HepG2 (cell line): ENCODE data around the gene SIK3. TPM values are rescaled to one million over a fixed set of nuclear protein-coding genes. Genes with fewer than 3 reads are reported as not detected.

Experiments
- ATAC-seq: fragments of 200-7000 bp; cut with Tn5 transposase; 3 replicates; pipeline ENCODE4 v1.9.1; 2020; ENCODE audit warnings: mild to moderate bottlenecking, moderate library complexity
- BruUV-seq: library from RNA; stranded (reverse); fragments of 400-500 nt; replicated peaks from 2 replicates; lab custom pipeline; 2021; lab: Mats Ljungman, UMichigan
- CTCF ChIA-PET: fragments of 300-600 bp; formaldehyde crosslinking; extraction: SDS; loops from one replicate; lab custom pipeline; 2021; ENCODE audit warnings: low total read pairs, inconsistent platforms, low intra/inter-chr PET ratio; lab: Yijun Ruan, JAX
- POLR2A ChIA-PET: fragments of 350-600 bp; sonication (Branson Sonifier 250); formaldehyde crosslinking; loops from one replicate; lab custom pipeline; 2020; ENCODE audit warnings: antibody characterized with exemption, inconsistent platforms; lab: Yijun Ruan, JAX
- DNase-seq: peaks from one replicate; pipeline ENCODE4 v3.0.0-alpha.2; 2015; ENCODE audit warnings: low spot score
- FAIRE-seq: peaks from 3 replicates; lab custom pipeline; 2011; peaks lifted over from hg19 to GRCh38; lab: Jason Lieb, UNC
- H2AFZ ChIP-seq: one replicate; pipeline ENCODE4 v1.6.1; 2011; ENCODE audit warnings: low read length, inconsistent platforms
- H3K27ac ChIP-seq: fragments of 300-600 bp; 3 replicates; pipeline ENCODE4 v1.8.0; 2011; ENCODE audit warnings: mixed run types, mild to moderate bottlenecking, mixed read lengths, low read length, inconsistent platforms; ENCODE audit not compliant: insufficient read depth; ENCODE audit errors: extremely low read length
- H3K27me3 ChIP-seq, 2 experiments: fragments of 200-600 bp in 1 of 2; 2 replicates in 1 of 2; 3 replicates in 1 of 2; pipeline versions ENCODE4 v1.6.0 to v1.8.0; 2011; ENCODE audit warnings: low read length in 2 of 2, mild to moderate bottlenecking in 2 of 2, moderate library complexity in 2 of 2, inconsistent platforms in 1 of 2; ENCODE audit not compliant: insufficient read depth in 2 of 2, control insufficient read depth in 1 of 2
- H3K36me3 ChIP-seq, 2 experiments: fragments of 200-600 bp in 1 of 2; replicated peaks in 1 of 2; 2 replicates in 1 of 2; 3 replicates in 1 of 2; pipeline versions ENCODE4 v1.5.1 to v1.8.0; 2011; ENCODE audit warnings: low read length in 2 of 2, inconsistent platforms in 1 of 2; ENCODE audit not compliant: insufficient read depth in 2 of 2, control insufficient read depth in 1 of 2
- H3K4me1 ChIP-seq: 2 replicates; pipeline ENCODE4 v1.5.1; 2012; ENCODE audit warnings: low read length, inconsistent platforms; ENCODE audit not compliant: insufficient read depth
- H3K4me2 ChIP-seq: 2 replicates; pipeline ENCODE4 v1.6.0; 2011; ENCODE audit warnings: low read depth, low read length, inconsistent platforms
- H3K4me3 ChIP-seq, 3 experiments: fragments of 200-600 bp in 1 of 3; sonication (generic), shearing (Covaris generic) in 1 of 3; replicated peaks in 1 of 3; 2 replicates each; pipeline ENCODE4 v1.5.1; 2011 to 2016; ENCODE audit warnings: low read length in 3 of 3, inconsistent platforms in 2 of 3, low read depth in 2 of 3, mild to moderate bottlenecking in 2 of 3, control low read depth in 1 of 3, mixed read lengths in 1 of 3; ENCODE audit not compliant: insufficient read depth in 1 of 3
- H3K79me2 ChIP-seq: one replicate; pipeline ENCODE4 v1.6.1; 2011; ENCODE audit warnings: low read length, inconsistent platforms; ENCODE audit not compliant: insufficient read depth
- H3K9ac ChIP-seq: 2 replicates; pipeline ENCODE4 v1.6.0; 2011; ENCODE audit warnings: mild to moderate bottlenecking, low read depth, low read length, inconsistent platforms; ENCODE audit not compliant: insufficient read depth
- H3K9me3 ChIP-seq: 2 replicates; pipeline ENCODE4 v1.5.1; 2012; ENCODE audit warnings: mild to moderate bottlenecking, low read length
- H4K20me1 ChIP-seq: 2 replicates; pipeline ENCODE4 v1.6.0; 2011; ENCODE audit warnings: inconsistent platforms, mild to moderate bottlenecking, low read length, moderate library complexity; ENCODE audit not compliant: insufficient read depth
- CEBPB ChIP-seq: IDR thresholded peaks from 2 replicates; pipeline ENCODE4 v1.6.1; 2011; ENCODE audit warnings: low read depth, low read length, improper control_type of control experiment, borderline replicate concordance
- SMYD3 ChIP-seq: sonication (generic); formaldehyde crosslinking; IDR thresholded peaks from 2 replicates; pipeline ENCODE4 v1.8.1; 2023; ENCODE audit warnings: mild to moderate bottlenecking, missing genetic modification reagents
- WGBS: methylation state at CpG from one replicate; pipeline ENCODE4 v1.1.6; 2017; ENCODE audit warnings: low lambda C conversion rate; 5-methylcytosine and 5-hydroxymethylcytosine counted together
- in situ Hi-C: cut with HindIII; loops from 2 replicates; pipeline ENCODE4 v1.10.0; 2017; ENCODE audit warnings: low pct_unique_long_range_greater_than_20kb; ENCODE audit not compliant: extremely low pct_ligation_motif_present
- intact Hi-C: fragments of 100-400 bp; cut with micrococcal nuclease; formaldehyde crosslinking; loops from one replicate; pipeline ENCODE4 v1.10.0; 2022; ENCODE audit not compliant: unreplicated experiment
- polyA plus RNA-seq, 8 experiments: library from polyadenylated mRNA; depleted of rRNA in 3 of 8; stranded (reverse) in 7 of 8; unstranded in 1 of 8; fragments of >200 nt; fragmentation: Illumina TruSeq in 4 of 8; extraction: Trizol in 4 of 8; gene quantifications; 2 replicates each; pipeline versions ENCODE4 v1.2.1 to v1.2.3, GENCODE V29; 2011 to 2016; ENCODE audit warnings: low read depth in 4 of 8, missing spikeins in 1 of 8, mixed read lengths in 1 of 8; ENCODE audit not compliant: insufficient read depth in 1 of 8
- total RNA-seq, 5 experiments: library from RNA; depleted of rRNA; stranded (reverse); fragments of >200 nt; fragmentation: Illumina TruSeq; extraction: Trizol; gene quantifications; 2 replicates each; pipeline ENCODE4 v1.2.3, GENCODE V29; 2016; ENCODE audit warnings: low read depth in 1 of 5
- TF ChIP-seq, protein P1 (sequence below): sonication (generic); formaldehyde crosslinking; IDR thresholded peaks from 2 replicates; pipeline ENCODE4 v1.4.0; 2020; ENCODE audit warnings: missing genetic modification reagents
- TF ChIP-seq, protein P2 (sequence below): sonication (generic); formaldehyde crosslinking; IDR thresholded peaks from 2 replicates; pipeline ENCODE4 v1.5.0; 2020; ENCODE audit warnings: mild to moderate bottlenecking, missing genetic modification reagents

Gene SIK3
- total and polyA plus RNA-seq, 2 of the 13 experiments (the other 11 are each of a cell fraction or from before 2014, with no cell fraction given): 5.7 to 9.8 TPM

DNA sequence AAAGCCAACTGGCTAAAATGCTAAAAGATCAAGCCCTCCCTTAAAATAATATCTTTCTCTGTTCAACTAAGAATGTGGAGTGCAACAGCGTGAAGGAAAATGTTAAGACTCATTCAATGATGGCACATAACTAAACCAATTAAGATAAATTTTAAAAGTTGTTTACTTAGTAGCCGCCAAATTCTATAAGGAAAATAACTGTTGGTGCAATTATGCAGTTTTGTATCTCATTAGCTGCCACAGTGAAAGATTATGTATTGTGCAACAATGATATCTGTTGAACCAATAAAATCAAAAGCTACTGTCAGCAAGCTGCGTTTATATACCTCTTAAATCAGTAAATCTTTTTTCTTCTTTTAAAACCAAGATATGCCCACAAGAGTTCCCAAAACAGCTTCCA lies 55.5 kb downstream of the SIK3 start:
- TF ChIP-seq CEBPB (peak; percentile 55; the same call in 1 of the 2 replicates), SMYD3 (CRISPR knock-in tag) (no peak)
- TF ChIP-seq, protein P1, sequence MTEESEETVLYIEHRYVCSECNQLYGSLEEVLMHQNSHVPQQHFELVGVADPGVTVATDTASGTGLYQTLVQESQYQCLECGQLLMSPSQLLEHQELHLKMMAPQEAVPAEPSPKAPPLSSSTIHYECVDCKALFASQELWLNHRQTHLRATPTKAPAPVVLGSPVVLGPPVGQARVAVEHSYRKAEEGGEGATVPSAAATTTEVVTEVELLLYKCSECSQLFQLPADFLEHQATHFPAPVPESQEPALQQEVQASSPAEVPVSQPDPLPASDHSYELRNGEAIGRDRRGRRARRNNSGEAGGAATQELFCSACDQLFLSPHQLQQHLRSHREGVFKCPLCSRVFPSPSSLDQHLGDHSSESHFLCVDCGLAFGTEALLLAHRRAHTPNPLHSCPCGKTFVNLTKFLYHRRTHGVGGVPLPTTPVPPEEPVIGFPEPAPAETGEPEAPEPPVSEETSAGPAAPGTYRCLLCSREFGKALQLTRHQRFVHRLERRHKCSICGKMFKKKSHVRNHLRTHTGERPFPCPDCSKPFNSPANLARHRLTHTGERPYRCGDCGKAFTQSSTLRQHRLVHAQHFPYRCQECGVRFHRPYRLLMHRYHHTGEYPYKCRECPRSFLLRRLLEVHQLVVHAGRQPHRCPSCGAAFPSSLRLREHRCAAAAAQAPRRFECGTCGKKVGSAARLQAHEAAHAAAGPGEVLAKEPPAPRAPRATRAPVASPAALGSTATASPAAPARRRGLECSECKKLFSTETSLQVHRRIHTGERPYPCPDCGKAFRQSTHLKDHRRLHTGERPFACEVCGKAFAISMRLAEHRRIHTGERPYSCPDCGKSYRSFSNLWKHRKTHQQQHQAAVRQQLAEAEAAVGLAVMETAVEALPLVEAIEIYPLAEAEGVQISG: no peak
- TF ChIP-seq, protein P2, sequence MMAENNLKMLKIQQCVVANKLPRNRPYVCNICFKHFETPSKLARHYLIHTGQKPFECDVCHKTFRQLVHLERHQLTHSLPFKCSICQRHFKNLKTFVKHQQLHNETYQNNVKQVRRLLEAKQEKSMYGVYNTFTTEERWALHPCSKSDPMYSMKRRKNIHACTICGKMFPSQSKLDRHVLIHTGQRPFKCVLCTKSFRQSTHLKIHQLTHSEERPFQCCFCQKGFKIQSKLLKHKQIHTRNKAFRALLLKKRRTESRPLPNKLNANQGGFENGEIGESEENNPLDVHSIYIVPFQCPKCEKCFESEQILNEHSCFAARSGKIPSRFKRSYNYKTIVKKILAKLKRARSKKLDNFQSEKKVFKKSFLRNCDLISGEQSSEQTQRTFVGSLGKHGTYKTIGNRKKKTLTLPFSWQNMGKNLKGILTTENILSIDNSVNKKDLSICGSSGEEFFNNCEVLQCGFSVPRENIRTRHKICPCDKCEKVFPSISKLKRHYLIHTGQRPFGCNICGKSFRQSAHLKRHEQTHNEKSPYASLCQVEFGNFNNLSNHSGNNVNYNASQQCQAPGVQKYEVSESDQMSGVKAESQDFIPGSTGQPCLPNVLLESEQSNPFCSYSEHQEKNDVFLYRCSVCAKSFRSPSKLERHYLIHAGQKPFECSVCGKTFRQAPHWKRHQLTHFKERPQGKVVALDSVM: no peak
- CTCF ChIA-PET: no interaction called here
- no peak for DNase-seq

More for the DNA sequence above, 55.5 kb downstream of the SIK3 start:
- in situ Hi-C loops: no loop called here
- Histone ChIP-seq H4K20me1 (peaks cover 5% of the 10 kb centered on the region; the same call in 1 of the 2 replicates), H3K4me2 (no peak overlapping the region), H3K4me1 (peaks cover 27% of the 10 kb centered on the region), H3K79me2 (peaks cover 37% of the 10 kb centered on the region), H3K27me3 (no peaks in the 10 kb centered on the region), H3K9ac (no peak overlapping the region), H3K4me3 (no peak overlapping the region), H3K27ac (no peak overlapping the region), H3K36me3 (no peaks in the 10 kb centered on the region), H2AFZ (no peak overlapping the region), H3K9me3 (no peaks in the 10 kb centered on the region)
- FAIRE-seq (no peak), ATAC-seq (no peak)
- no TSS peak for BruUV-seq
- 97% methylated on average over 3 of the region's 3 CpGs for WGBS
- POLR2A ChIA-PET: no interaction called here
- intact Hi-C loops: no loop called here
